ENCODE data around the gene MATN3. TPM values are rescaled to one million over a fixed set of nuclear protein-coding genes. Genes with fewer than 3 reads are reported as not detected.

MATN3 gene
- total RNA-seq, 2 experiments from 2014 or later = not detected

- intact Hi-C loops (cut with DNase I, micrococcal nuclease) = loop anchor here (2.0 to 10.0 kb wide), 5 partner anchors 84 to 1426 kb away; partner anchors contain the start of genes PUM2 (in 1 of the 2) and TTC32 (in 1 of the 2)
Observed at GRCh38 chr2:19988600-19988999, 23.9 kb downstream of the MATN3 start.

GRCh38 chr2:19987936-19988335 is 24.5 kb downstream of the MATN3 start:
- TF ChIP-seq CTCF (IDR thresholded peaks at IDR 0.05) = no peak
- H3K4me3 ChIP-seq (ENCODE audit: low read length) = no peak overlapping the region
- Mint-ChIP-seq H3K9me3 (no peaks in the 10 kb centered on the region), H3K4me3 (peak overlapping the region; percentile 93), H3K27me3 (peaks cover 7% of the 10 kb centered on the region), H3K36me3 (ENCODE audit: low read depth) (peaks cover 6% of the 10 kb centered on the region), H3K4me1 (ENCODE audit: low read depth) (peaks cover 20% of the 10 kb centered on the region), H3K27ac (no peak overlapping the region)
- peaks cover 0 to 11% of the 10 kb centered on the region in 2 experiments for H3K27me3 ChIP-seq (ENCODE audit: control insufficient read depth in 1 of 2, insufficient read depth in 2 of 2, low read length in 2 of 2)
- H3K9me3 ChIP-seq (ENCODE audit: control insufficient read depth in 1 of 2, insufficient read depth in 1 of 2, low read length in 2 of 2) = no peaks in the 10 kb centered on the region
- intact Hi-C loops (cut with DNase I, micrococcal nuclease) = loop anchor here (2.0 to 10.0 kb wide), 5 partner anchors 83 to 1425 kb away; partner anchors contain the start of genes PUM2 (in 1 of the 2) and TTC32 (in 1 of the 2)
- peaks cover 14% of the 10 kb centered on the region for H3K4me1 ChIP-seq (ENCODE audit: insufficient read depth, low read length)
- no peaks in the 10 kb centered on the region for H3K36me3 ChIP-seq (ENCODE audit: insufficient read depth, low read length)
- DNase-seq (no peak), ATAC-seq (ENCODE audit: poor library complexity) (no peak)
- ChIA-PET CTCF (no interaction called here), POLR2A (no interaction called here)
- no peak overlapping the region for H3K27ac ChIP-seq (ENCODE audit: low read depth in 1 of 2, low read length in 2 of 2)

More at GRCh38 chr2:19988600-19988999, 23.9 kb downstream of the MATN3 start:
- no peak for ATAC-seq (ENCODE audit: poor library complexity)
- Mint-ChIP-seq H3K36me3 (ENCODE audit: low read depth) (peaks cover 6% of the 10 kb centered on the region), H3K9me3 (no peaks in the 10 kb centered on the region), H3K4me1 (ENCODE audit: low read depth) (peaks cover 20% of the 10 kb centered on the region), H3K4me3 (peak overlapping the region; percentile 93), H3K27ac (no peak overlapping the region), H3K27me3 (peaks cover 14% of the 10 kb centered on the region)
- ChIA-PET POLR2A (no interaction called here), CTCF (interaction anchor here (0.6 kb wide), 1 partner anchor 25 kb away, joined by 6 read pairs; no protein-coding TSS in a partner anchor)
- H3K27ac ChIP-seq (ENCODE audit: low read depth in 1 of 2, low read length in 2 of 2) = no peak overlapping the region
- no peaks in the 10 kb centered on the region for H3K9me3 ChIP-seq (ENCODE audit: control insufficient read depth in 1 of 2, insufficient read depth in 1 of 2, low read length in 2 of 2)
- H3K36me3 ChIP-seq (ENCODE audit: insufficient read depth, low read length) = no peaks in the 10 kb centered on the region
- DNase-seq = no peak
- H3K4me3 ChIP-seq (ENCODE audit: low read length) = no peak overlapping the region
- no peak for TF ChIP-seq CTCF (IDR thresholded peaks at IDR 0.05)
- H3K27me3 ChIP-seq (ENCODE audit: control insufficient read depth in 1 of 2, insufficient read depth in 2 of 2, low read length in 2 of 2) = peaks cover 0 to 11% of the 10 kb centered on the region in 2 experiments
- H3K4me1 ChIP-seq (ENCODE audit: insufficient read depth, low read length) = peaks cover 14% of the 10 kb centered on the region

GRCh38 chr2:19982268-19982667 is 30.2 kb downstream of the MATN3 start:
- intact Hi-C loops (cut with DNase I, micrococcal nuclease) = loop anchor here in 1 of 2 experiments (10.0 kb wide), 1 partner anchor 77 kb away; the partner anchor contains the start of gene TTC32
- no peak for TF ChIP-seq CTCF (IDR thresholded peaks at IDR 0.05)
- Mint-ChIP-seq H3K9me3 (no peaks in the 10 kb centered on the region), H3K27me3 (no peaks in the 10 kb centered on the region), H3K4me1 (ENCODE audit: low read depth) (no peaks in the 10 kb centered on the region), H3K4me3 (no peak overlapping the region), H3K27ac (no peak overlapping the region), H3K36me3 (ENCODE audit: low read depth) (peaks cover 22% of the 10 kb centered on the region)
- ChIA-PET POLR2A (no interaction called here), CTCF (no interaction called here)
- Histone ChIP-seq H3K36me3 (ENCODE audit: insufficient read depth, low read length) (peaks cover 6% of the 10 kb centered on the region), H3K27ac (ENCODE audit: low read depth in 1 of 2, low read length in 2 of 2) (no peak overlapping the region), H3K27me3 (ENCODE audit: control insufficient read depth in 1 of 2, insufficient read depth in 2 of 2, low read length in 2 of 2) (no peaks in the 10 kb centered on the region), H3K4me1 (ENCODE audit: insufficient read depth, low read length) (no peaks in the 10 kb centered on the region), H3K4me3 (ENCODE audit: low read length) (no peak overlapping the region), H3K9me3 (ENCODE audit: control insufficient read depth in 1 of 2, insufficient read depth in 1 of 2, low read length in 2 of 2) (no peaks in the 10 kb centered on the region)
- ATAC-seq (ENCODE audit: poor library complexity) (no peak), DNase-seq (no peak)
